ENCODE results near the gene DNAAF8.

GRCh38 chr16:4687416-4687815 is 46.9 kb upstream of the DNAAF8 start:
- TF ChIP-seq CTCF (conservative IDR thresholded peaks at IDR 0.05 in 1 of 2, IDR thresholded peaks at IDR 0.05 in 1 of 2; ENCODE audit: extremely low read depth in 1 of 2, insufficient read depth in 1 of 2, low read depth in 1 of 2, low read length in 2 of 2) = no peak
- no peak for TF ChIP-seq EZH2 (IDR thresholded peaks at IDR 0.05; ENCODE audit: borderline replicate concordance, low read length)
